ENCODE data around the gene OR5AL1. TPM values are rescaled to one million over a fixed set of nuclear protein-coding genes. Genes with fewer than 3 reads are reported as not detected.
"Not testable (repeated sequence)": the region's sequence is repeated elsewhere in the genome, so short reads cannot be mapped to it uniquely, and the experiment has no call there.

Gene OR5AL1
- total and polyA plus RNA-seq, 9 of the 15 experiments (the other 6 are each of a cell fraction or from before 2014, with no cell fraction given): not detected

DNA sequence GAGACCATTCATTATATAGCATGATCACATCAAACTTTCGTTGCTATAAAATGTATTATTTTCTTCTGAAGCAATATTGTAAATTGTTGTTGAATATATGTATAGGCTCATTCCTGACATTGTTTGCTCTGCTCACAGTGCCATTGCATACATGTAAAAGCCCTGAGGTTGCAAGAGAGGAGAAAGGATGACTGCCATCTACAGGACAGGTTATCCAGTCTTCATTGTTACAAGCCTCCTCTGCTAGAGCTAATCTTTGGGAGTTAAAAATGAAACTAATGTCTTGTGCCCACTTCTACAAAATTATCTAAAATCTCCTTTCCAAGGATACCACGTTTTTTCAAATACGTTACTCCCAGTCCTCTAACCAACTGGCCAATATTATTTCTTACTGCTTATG, 16.4 kb upstream of the OR5AL1 start:
- Histone ChIP-seq H2AFZ (ENCODE audit: low read depth, low read length) (no peak overlapping the region), H3K4me2 (ENCODE audit: insufficient read depth, low read length) (no peak overlapping the region), H3K9ac (ENCODE audit: insufficient read depth in 1 of 2, low read depth in 2 of 2, low read length in 2 of 2) (no peak overlapping the region), H3K27ac (ENCODE audit: extremely low read depth, low read depth, low read length) (no peak overlapping the region), H3K79me2 (ENCODE audit: control insufficient read depth, insufficient read depth, low read length) (no peaks in the 10 kb centered on the region), H4K20me1 (replicated peaks; ENCODE audit: control insufficient read depth, insufficient read depth, low read length) (no peaks in the 10 kb centered on the region), H3K36me3 (ENCODE audit: control insufficient read depth, insufficient read depth, low read length) (no peaks in the 10 kb centered on the region), H3K4me1 (replicated peaks in 1 of 2; ENCODE audit: control insufficient read depth in 2 of 2, insufficient read depth in 2 of 2, low read length in 2 of 2) (no peaks in the 10 kb centered on the region), H3K9me1 (ENCODE audit: control insufficient read depth, insufficient read depth, low read length) (no peaks in the 10 kb centered on the region), H3K4me3 (no peak overlapping the region), H3K27me3 (ENCODE audit: control insufficient read depth in 2 of 2, insufficient read depth in 2 of 2, low read length in 2 of 2) (no peaks in the 10 kb centered on the region), H3K9me3 (replicated peaks; ENCODE audit: control insufficient read depth, insufficient read depth, low read depth, low read length) (no peaks in the 10 kb centered on the region)
- no peak for DNase-seq (ENCODE audit: extremely low read depth in 1 of 4, low spot score in 3 of 4)
- ATAC-seq: no peak
- BruUV-seq (replicated peaks): no TSS peak
- FAIRE-seq: no peak
- POLR2A ChIA-PET: no interaction called here
- TF ChIP-seq MED1 (CRISPR knock-in tag; IDR thresholded peaks at IDR 0.05; ENCODE audit: borderline replicate concordance) (no peak), MTA2 (IDR thresholded peaks at IDR 0.05; ENCODE audit: low read depth) (no peak), MEIS2 (IDR thresholded peaks at IDR 0.05; ENCODE audit: partially characterized antibody) (no peak), CAMTA2 (CRISPR knock-in tag; conservative IDR thresholded peaks at IDR 0.05) (no peak), ZNF175 (CRISPR knock-in tag; IDR thresholded peaks at IDR 0.05; ENCODE audit: low read depth) (no peak), EP400 (IDR thresholded peaks at IDR 0.05) (no peak), MBD2 (IDR thresholded peaks at IDR 0.05; ENCODE audit: borderline replicate concordance, low read depth) (no peak), YBX1 (IDR thresholded peaks at IDR 0.05) (no peak), HDAC2 (IDR thresholded peaks at IDR 0.05) (no peak)
- TF ChIP-seq, protein P1, sequence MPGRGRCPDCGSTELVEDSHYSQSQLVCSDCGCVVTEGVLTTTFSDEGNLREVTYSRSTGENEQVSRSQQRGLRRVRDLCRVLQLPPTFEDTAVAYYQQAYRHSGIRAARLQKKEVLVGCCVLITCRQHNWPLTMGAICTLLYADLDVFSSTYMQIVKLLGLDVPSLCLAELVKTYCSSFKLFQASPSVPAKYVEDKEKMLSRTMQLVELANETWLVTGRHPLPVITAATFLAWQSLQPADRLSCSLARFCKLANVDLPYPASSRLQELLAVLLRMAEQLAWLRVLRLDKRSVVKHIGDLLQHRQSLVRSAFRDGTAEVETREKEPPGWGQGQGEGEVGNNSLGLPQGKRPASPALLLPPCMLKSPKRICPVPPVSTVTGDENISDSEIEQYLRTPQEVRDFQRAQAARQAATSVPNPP (IDR thresholded peaks at IDR 0.05; ENCODE audit: borderline replicate concordance, insufficient read depth, insufficient read length): no peak
- 0% methylated on average over 3 of the region's 3 CpGs for WGBS (ENCODE audit: insufficient coverage, low coverage, missing lambda C conversion rate)
- CTCF ChIA-PET (ENCODE audit: low intra/inter-chr PET ratio): no interaction called here
- intact Hi-C loops (cut with micrococcal nuclease): no loop called here
- in situ Hi-C loops (cut with MboI): no loop called here

DNA sequence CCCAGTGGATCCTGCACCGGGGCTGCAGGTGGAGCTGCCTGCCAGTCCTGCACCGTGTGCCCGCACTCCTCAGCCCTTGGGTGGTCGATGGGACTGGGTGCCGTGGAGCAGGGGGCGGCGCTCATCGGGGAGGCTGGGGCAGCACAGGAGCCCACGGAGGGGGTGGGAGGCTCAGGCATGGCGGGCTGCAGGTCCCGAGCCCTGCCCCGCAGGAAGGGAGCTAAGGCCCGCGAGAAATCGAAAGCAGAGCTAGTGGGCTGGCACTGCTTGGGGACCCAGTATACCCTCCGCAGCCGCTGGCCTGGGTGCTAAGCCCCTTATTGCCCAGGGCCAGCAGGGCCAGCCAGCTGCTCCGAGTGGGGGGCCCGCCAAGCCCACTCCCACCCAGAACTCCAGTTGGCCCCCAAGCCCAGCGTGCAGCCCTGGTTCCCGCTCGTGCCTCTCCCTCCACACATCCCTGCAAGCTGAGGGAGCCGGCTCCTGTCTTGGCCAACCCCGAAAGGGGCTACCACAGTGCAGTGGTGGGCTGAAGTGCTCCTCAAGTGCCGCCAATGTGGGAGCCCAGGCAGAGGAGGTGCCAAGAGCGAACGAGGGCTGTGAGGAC, 10.5 kb upstream of the OR5AL1 start:
- intact Hi-C loops (cut with micrococcal nuclease); H3K9ac ChIP-seq (ENCODE audit: insufficient read depth in 1 of 2, low read depth in 2 of 2, low read length in 2 of 2); CTCF ChIA-PET (ENCODE audit: low intra/inter-chr PET ratio); H3K9me3 ChIP-seq (replicated peaks; ENCODE audit: control insufficient read depth, insufficient read depth, low read depth, low read length); in situ Hi-C loops (cut with MboI); BruUV-seq (replicated peaks); POLR2A ChIA-PET; H3K27me3 ChIP-seq (ENCODE audit: control insufficient read depth in 2 of 2, insufficient read depth in 2 of 2, low read length in 2 of 2); DNase-seq (ENCODE audit: extremely low read depth in 1 of 4, low spot score in 3 of 4); H3K4me1 ChIP-seq (replicated peaks in 1 of 2; ENCODE audit: control insufficient read depth in 2 of 2, insufficient read depth in 2 of 2, low read length in 2 of 2); H2AFZ ChIP-seq (ENCODE audit: low read depth, low read length); H3K4me2 ChIP-seq (ENCODE audit: insufficient read depth, low read length); H3K36me3 ChIP-seq (ENCODE audit: control insufficient read depth, insufficient read depth, low read length); H3K27ac ChIP-seq (ENCODE audit: extremely low read depth, low read depth, low read length); ATAC-seq; FAIRE-seq; H3K9me1 ChIP-seq (ENCODE audit: control insufficient read depth, insufficient read depth, low read length); H3K4me3 ChIP-seq; H4K20me1 ChIP-seq (replicated peaks; ENCODE audit: control insufficient read depth, insufficient read depth, low read length); H3K79me2 ChIP-seq (ENCODE audit: control insufficient read depth, insufficient read depth, low read length): not testable (repeated sequence)
- 3% methylated on average over 13 of the region's 27 CpGs for WGBS (ENCODE audit: insufficient coverage, low coverage, missing lambda C conversion rate)

All from K562 (cell line).